HG03565 (cell line): ENCODE results near the gene SLFN13.
"Not testable (repeated sequence)": the region's sequence is repeated elsewhere in the genome, so short reads cannot be mapped to it uniquely, and the experiment has no call there.

Experiments used
- ATAC-seq: cut with Tn5 transposase; IDR thresholded peaks from one replicate; pipeline ENCODE4 v1.9.1; 2021; ENCODE audit warnings: mild to moderate bottlenecking, moderate library complexity; ENCODE audit not compliant: unreplicated experiment

The SLFN13 gene

GRCh38 chr17:35448214-35448898 is at the start of gene SLFN13:
SLFN13 (minus strand) TSS chr17:35448766; CDS start chr17:35445680, 3,086 bp downstream.
- ATAC-seq: peak; percentile 63

GRCh38 chr17:35496451-35497290 is 48.1 kb upstream of the SLFN13 start:
- ATAC-seq: no peak

GRCh38 chr17:35493040-35493439 is 44.5 kb upstream of the SLFN13 start:
- no peak for ATAC-seq

GRCh38 chr17:35491417-35491816 is 42.9 kb upstream of the SLFN13 start:
- ATAC-seq: no peak

GRCh38 chr17:35489944-35490343 is 41.4 kb upstream of the SLFN13 start:
- ATAC-seq: no peak

- no peak for ATAC-seq
Measured at GRCh38 chr17:35488991-35489390, 40.4 kb upstream of the SLFN13 start.

GRCh38 chr17:35486920-35487732 is 38.6 kb upstream of the SLFN13 start:
- ATAC-seq: no peak

GRCh38 chr17:35479271-35479670 is 30.7 kb upstream of the SLFN13 start:
- ATAC-seq: no peak

- no peak for ATAC-seq
Measured at GRCh38 chr17:35477248-35477647, 28.7 kb upstream of the SLFN13 start.

GRCh38 chr17:35476283-35476820 is 27.8 kb upstream of the SLFN13 start:
- no peak for ATAC-seq

GRCh38 chr17:35468475-35468874 is 19.9 kb upstream of the SLFN13 start:
- ATAC-seq: no peak

GRCh38 chr17:35467824-35468223 is 19.3 kb upstream of the SLFN13 start:
- ATAC-seq: no peak

GRCh38 chr17:35460354-35460851 is 11.8 kb upstream of the SLFN13 start:
- ATAC-seq: peak; percentile 71

- ATAC-seq: not testable (repeated sequence)
Measured at GRCh38 chr17:35454035-35454434, 5.5 kb upstream of the SLFN13 start.

- ATAC-seq: no peak
Measured at GRCh38 chr17:35453171-35453570, 4.6 kb upstream of the SLFN13 start.

- ATAC-seq: no peak
Measured at GRCh38 chr17:35449371-35449931, 885 bp upstream of the SLFN13 start.

GRCh38 chr17:35448899-35449227 is 297 bp upstream of the SLFN13 start:
- no peak for ATAC-seq

- ATAC-seq: no peak
Measured at GRCh38 chr17:35447499-35447898, 1.1 kb downstream of the SLFN13 start.

GRCh38 chr17:35438433-35438832 is 10.1 kb downstream of the SLFN13 start:
- ATAC-seq: no peak

GRCh38 chr17:35433075-35433894 is 15.3 kb downstream of the SLFN13 start:
- no peak for ATAC-seq
